Measurements from ENCODE around the gene LRFN4.

LRFN4 gene

DNA sequence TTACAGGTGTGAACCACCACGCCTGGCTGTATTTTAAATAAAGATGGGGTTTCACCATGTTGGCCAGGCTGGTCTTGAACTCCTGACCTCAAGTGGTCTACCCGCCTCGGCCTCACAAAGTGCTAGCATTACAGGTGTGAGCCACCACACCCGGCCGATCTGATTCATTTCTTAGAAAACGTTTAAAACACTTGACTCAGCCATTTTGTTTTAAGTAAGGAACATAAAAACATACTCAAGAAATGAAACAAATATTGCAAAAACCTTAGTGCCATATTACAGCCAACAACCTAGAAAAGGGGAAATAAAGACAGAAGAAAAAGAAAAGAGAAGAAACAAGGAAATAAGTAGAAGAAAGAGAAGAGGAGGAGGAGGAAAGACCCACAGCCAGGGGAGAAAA lies 17.4 kb downstream of the LRFN4 start:
- H3F3A ChIP-seq (ENCODE audit: insufficient read depth) = no peaks in the 10 kb centered on the region
- no peak overlapping the region for H3K9ac ChIP-seq (ENCODE audit: low read length)
- H3K9me2 ChIP-seq (replicated peaks; ENCODE audit: insufficient read depth, low read length) = no peaks in the 10 kb centered on the region
- H3K4me3 ChIP-seq (ENCODE audit: insufficient read depth, low read length, poor library complexity, severe bottlenecking) = no peak overlapping the region
- H3K4me2 ChIP-seq (ENCODE audit: low read depth, low read length, poor library complexity, severe bottlenecking) = no peak overlapping the region
- no peaks in the 10 kb centered on the region for H3K36me3 ChIP-seq (ENCODE audit: low read length)
- H3K9me3 ChIP-seq (ENCODE audit: insufficient read depth, low read length) = no peaks in the 10 kb centered on the region
- no peaks in the 10 kb centered on the region for H4K20me1 ChIP-seq (ENCODE audit: low read depth, low read length)
- TF ChIP-seq CTCF (IDR thresholded peaks at IDR 0.05; ENCODE audit: insufficient read depth, low read length, poor library complexity, severe bottlenecking) (no peak), EZH2phosphoT487 (conservative IDR thresholded peaks at IDR 0.05; ENCODE audit: low read length) (no peak)
- no peak overlapping the region for H2AFZ ChIP-seq (ENCODE audit: low read depth, low read length, severe bottlenecking)
- no peaks in the 10 kb centered on the region for H3K27me3 ChIP-seq (ENCODE audit: low read length)
- no peaks in the 10 kb centered on the region for H3K79me2 ChIP-seq (ENCODE audit: insufficient read depth, low read length)
- H3K27ac ChIP-seq (ENCODE audit: low read depth, low read length) = no peak overlapping the region

DNA sequence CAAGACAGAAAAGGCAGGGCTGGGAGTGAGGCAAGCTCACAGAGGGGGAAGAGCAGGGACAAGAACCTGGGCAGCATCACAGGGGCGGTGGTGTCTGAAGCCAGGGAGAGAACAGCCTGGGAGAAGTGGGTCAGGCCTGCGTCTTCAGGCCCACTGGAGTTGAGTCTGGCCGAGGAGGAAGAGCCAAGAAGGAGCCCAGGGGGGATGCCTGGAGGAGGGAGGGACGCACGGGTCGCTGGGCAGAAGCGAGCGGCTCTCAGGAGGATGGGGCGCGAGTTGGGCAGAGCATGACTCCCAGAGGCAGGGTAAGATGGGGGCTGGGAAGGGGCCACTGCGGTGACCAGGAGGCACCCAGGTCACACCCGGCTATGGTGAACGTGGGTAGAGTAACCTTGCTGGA lies 18.5 kb downstream of the LRFN4 start:
- H3F3A ChIP-seq (ENCODE audit: insufficient read depth) = no peaks in the 10 kb centered on the region
- no peak overlapping the region for H2AFZ ChIP-seq (ENCODE audit: low read depth, low read length, severe bottlenecking)
- H3K79me2 ChIP-seq (ENCODE audit: insufficient read depth, low read length) = no peaks in the 10 kb centered on the region
- H3K9ac ChIP-seq (ENCODE audit: low read length) = no peak overlapping the region
- no peak overlapping the region for H3K4me2 ChIP-seq (ENCODE audit: low read depth, low read length, poor library complexity, severe bottlenecking)
- TF ChIP-seq EZH2phosphoT487 (conservative IDR thresholded peaks at IDR 0.05; ENCODE audit: low read length) (no peak), CTCF (IDR thresholded peaks at IDR 0.05; ENCODE audit: insufficient read depth, low read length, poor library complexity, severe bottlenecking) (no peak)
- no peaks in the 10 kb centered on the region for H4K20me1 ChIP-seq (ENCODE audit: low read depth, low read length)
- no peak overlapping the region for H3K4me3 ChIP-seq (ENCODE audit: insufficient read depth, low read length, poor library complexity, severe bottlenecking)
- no peaks in the 10 kb centered on the region for H3K27me3 ChIP-seq (ENCODE audit: low read length)
- H3K9me3 ChIP-seq (ENCODE audit: insufficient read depth, low read length) = no peaks in the 10 kb centered on the region
- no peak overlapping the region for H3K27ac ChIP-seq (ENCODE audit: low read depth, low read length)
- H3K9me2 ChIP-seq (replicated peaks; ENCODE audit: insufficient read depth, low read length) = no peaks in the 10 kb centered on the region
- no peaks in the 10 kb centered on the region for H3K36me3 ChIP-seq (ENCODE audit: low read length)

- no peak overlapping the region for H3K9ac ChIP-seq (ENCODE audit: low read length)
- no peaks in the 10 kb centered on the region for H4K20me1 ChIP-seq (ENCODE audit: low read depth, low read length)
- H3K27me3 ChIP-seq (ENCODE audit: low read length) = no peaks in the 10 kb centered on the region
- no peak overlapping the region for H3K4me2 ChIP-seq (ENCODE audit: low read depth, low read length, poor library complexity, severe bottlenecking)
- H3K27ac ChIP-seq (ENCODE audit: low read depth, low read length) = no peak overlapping the region
- H3K36me3 ChIP-seq (ENCODE audit: low read length) = no peaks in the 10 kb centered on the region
- no peaks in the 10 kb centered on the region for H3K9me2 ChIP-seq (replicated peaks; ENCODE audit: insufficient read depth, low read length)
- TF ChIP-seq CTCF (IDR thresholded peaks at IDR 0.05; ENCODE audit: insufficient read depth, low read length, poor library complexity, severe bottlenecking) (no peak), EZH2phosphoT487 (conservative IDR thresholded peaks at IDR 0.05; ENCODE audit: low read length) (no peak)
- no peaks in the 10 kb centered on the region for H3K79me2 ChIP-seq (ENCODE audit: insufficient read depth, low read length)
- H2AFZ ChIP-seq (ENCODE audit: low read depth, low read length, severe bottlenecking) = no peak overlapping the region
- H3K4me3 ChIP-seq (ENCODE audit: insufficient read depth, low read length, poor library complexity, severe bottlenecking) = no peak overlapping the region
- H3F3A ChIP-seq (ENCODE audit: insufficient read depth) = no peaks in the 10 kb centered on the region
- H3K9me3 ChIP-seq (ENCODE audit: insufficient read depth, low read length) = no peaks in the 10 kb centered on the region
These were observed 20.9 kb downstream of the LRFN4 start for GRCh38 chr11:66877588-66878385.
